MM.1S (cell line): ENCODE measurements around the gene FOXQ1.
A peak's percentile ranks its signal among the peaks of the same experiment; 100 is the strongest.

Experiments
- DNase-seq: peaks from one replicate; pipeline ENCODE4 v3.0.0-alpha.2; 2015
- H2AFZ ChIP-seq: fragments of 300-600 bp; sonication (generic); 2 replicates; pipeline ENCODE4 v1.6.0; 2016; ENCODE audit warnings: antibody characterized with exemption, low read length
- H3F3A ChIP-seq: fragments of 300-600 bp; sonication (generic); 2 replicates; pipeline ENCODE4 v1.6.1; 2016; ENCODE audit warnings: mild to moderate bottlenecking, antibody characterized with exemption, low read length, moderate library complexity, mixed read lengths; ENCODE audit not compliant: insufficient read depth
- H3K27ac ChIP-seq: fragments of 300-600 bp; sonication (generic); 2 replicates; pipeline ENCODE4 v1.5.1; 2016; ENCODE audit warnings: mild to moderate bottlenecking, low read length
- H3K27me3 ChIP-seq: fragments of 300-600 bp; sonication (generic); replicated peaks from 2 replicates; pipeline ENCODE4 v1.6.0; 2016; ENCODE audit warnings: low read length; ENCODE audit not compliant: insufficient read depth
- H3K36me3 ChIP-seq: fragments of 300-600 bp; sonication (generic); replicated peaks from 2 replicates; pipeline ENCODE4 v1.6.1; 2016; ENCODE audit warnings: mild to moderate bottlenecking, low read length, mixed read lengths; ENCODE audit not compliant: insufficient read depth
- H3K4me1 ChIP-seq: fragments of 300-600 bp; sonication (generic); 2 replicates; pipeline ENCODE4 v1.6.1; 2016; ENCODE audit warnings: low read length, mixed read lengths
- H3K4me2 ChIP-seq: fragments of 300-600 bp; sonication (generic); 2 replicates; pipeline ENCODE4 v1.6.0; 2016; ENCODE audit warnings: low read depth, low read length
- H3K4me3 ChIP-seq: fragments of 300-600 bp; sonication (generic); 2 replicates; pipeline ENCODE4 v1.5.1; 2016; ENCODE audit warnings: low read length, mixed read lengths
- H3K79me2 ChIP-seq: fragments of 300-600 bp; sonication (generic); 2 replicates; pipeline ENCODE4 v1.6.1; 2016; ENCODE audit warnings: mixed run types, low read length, mixed read lengths
- H3K9ac ChIP-seq: fragments of 300-600 bp; sonication (generic); 2 replicates; pipeline ENCODE4 v1.6.1; 2016; ENCODE audit warnings: low read length, mixed read lengths
- H3K9me2 ChIP-seq: fragments of 300-600 bp; sonication (generic); replicated peaks from 2 replicates; pipeline ENCODE4 v1.6.1; 2016; ENCODE audit warnings: mild to moderate bottlenecking, low read length, mixed read lengths; ENCODE audit not compliant: insufficient read depth
- H3K9me3 ChIP-seq: fragments of 300-600 bp; sonication (generic); replicated peaks from 2 replicates; pipeline ENCODE4 v1.6.1; 2016; ENCODE audit warnings: mild to moderate bottlenecking, low read length, mixed read lengths; ENCODE audit not compliant: insufficient read depth
- H4K20me1 ChIP-seq: fragments of 300-600 bp; sonication (generic); 2 replicates; pipeline ENCODE4 v1.6.1; 2016; ENCODE audit warnings: mild to moderate bottlenecking, low read length, moderate library complexity, mixed read lengths; ENCODE audit not compliant: insufficient read depth
- EZH2 ChIP-seq: fragments of 300-600 bp; sonication (generic); optimal IDR thresholded peaks from 2 replicates; pipeline ENCODE3; 2017; ENCODE audit warnings: low read depth, mild to moderate bottlenecking, antibody characterized with exemption, low read length, mixed read lengths
- EZH2phosphoT487 ChIP-seq: fragments of 300-600 bp; sonication (generic); IDR thresholded peaks from 2 replicates; pipeline ENCODE4 v1.6.1; 2018; ENCODE audit warnings: antibody characterized with exemption, low read length
- TF ChIP-seq, protein P1 (sequence below): fragments of 300-600 bp; sonication (generic); IDR thresholded peaks from 2 replicates; pipeline ENCODE4 v1.5.1; 2016; ENCODE audit warnings: antibody characterized with exemption, low read length, mixed read lengths

Gene FOXQ1

DNA sequence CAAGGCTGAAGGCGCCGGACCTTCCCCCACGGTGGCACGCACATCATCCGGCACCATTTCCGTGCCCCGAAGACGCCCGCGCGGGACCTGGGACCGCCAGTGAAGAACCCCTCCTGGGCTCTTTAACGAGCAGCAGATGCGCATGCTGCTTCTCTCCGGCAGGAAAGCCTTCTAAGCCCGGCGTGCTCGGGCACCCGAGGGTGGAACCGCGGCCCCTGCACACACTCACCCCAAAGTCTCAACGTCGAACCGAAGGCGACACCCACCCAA is 240 bp downstream of the FOXQ1 start:
- Histone ChIP-seq H3F3A (no peaks in the 10 kb centered on the region; the same call in 1 of the 2 replicates), H3K9me2 (no peaks in the 10 kb centered on the region), H3K27me3 (peaks cover 36% of the 10 kb centered on the region), H3K4me2 (peak overlapping the region; percentile 92), H3K4me3 (peak overlapping the region; percentile 65), H3K79me2 (no peaks in the 10 kb centered on the region), H3K36me3 (no peaks in the 10 kb centered on the region), H2AFZ (peak overlapping the region; percentile 61; the same call in 1 of the 2 replicates), H3K9me3 (no peaks in the 10 kb centered on the region), H4K20me1 (no peaks in the 10 kb centered on the region), H3K9ac (peak overlapping the region; percentile 10; the same call in 1 of the 2 replicates), H3K27ac (no peak overlapping the region), H3K4me1 (no peaks in the 10 kb centered on the region)
- TF ChIP-seq EZH2 (no peak), EZH2phosphoT487 (no peak)
- no peak for DNase-seq

DNA sequence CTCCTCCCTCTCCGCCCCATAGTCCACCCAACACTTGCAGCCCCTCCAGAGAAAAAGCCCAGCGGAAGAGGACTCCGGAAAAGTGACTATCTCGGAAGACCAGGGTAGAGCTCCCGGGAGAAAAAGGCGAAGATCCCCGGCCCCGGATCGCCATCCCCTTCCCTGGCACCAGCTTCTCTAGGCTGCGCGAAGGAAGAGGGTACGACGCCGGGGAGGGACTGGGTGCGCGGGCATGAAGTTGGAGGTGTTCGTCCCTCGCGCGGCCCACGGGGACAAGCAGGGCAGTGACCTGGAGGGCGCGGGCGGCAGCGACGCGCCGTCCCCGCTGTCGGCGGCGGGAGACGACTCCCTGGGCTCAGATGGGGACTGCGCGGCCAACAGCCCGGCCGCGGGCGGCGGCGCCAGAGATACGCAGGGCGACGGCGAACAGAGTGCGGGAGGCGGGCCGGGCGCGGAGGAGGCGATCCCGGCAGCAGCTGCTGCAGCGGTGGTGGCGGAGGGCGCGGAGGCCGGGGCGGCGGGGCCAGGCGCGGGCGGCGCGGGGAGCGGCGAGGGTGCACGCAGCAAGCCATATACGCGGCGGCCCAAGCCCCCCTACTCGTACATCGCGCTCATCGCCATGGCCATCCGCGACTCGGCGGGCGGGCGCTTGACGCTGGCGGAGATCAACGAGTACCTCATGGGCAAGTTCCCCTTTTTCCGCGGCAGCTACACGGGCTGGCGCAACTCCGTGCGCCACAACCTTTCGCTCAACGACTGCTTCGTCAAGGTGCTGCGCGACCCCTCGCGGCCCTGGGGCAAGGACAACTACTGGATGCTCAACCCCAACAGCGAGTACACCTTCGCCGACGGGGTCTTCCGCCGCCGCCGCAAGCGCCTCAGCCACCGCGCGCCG is 822 bp downstream of the FOXQ1 start:
- Histone ChIP-seq H3K27me3 (peaks cover 36% of the 10 kb centered on the region), H4K20me1 (no peaks in the 10 kb centered on the region), H3K4me1 (no peaks in the 10 kb centered on the region), H3F3A (no peaks in the 10 kb centered on the region; the same call in 1 of the 2 replicates), H3K36me3 (no peaks in the 10 kb centered on the region), H3K9me3 (no peaks in the 10 kb centered on the region), H3K27ac (no peak overlapping the region), H3K79me2 (no peaks in the 10 kb centered on the region), H3K4me2 (peak overlapping the region; percentile 92), H3K9ac (no peak overlapping the region), H3K9me2 (no peaks in the 10 kb centered on the region), H3K4me3 (peak overlapping the region; percentile 65), H2AFZ (0 out of 2 replicates have a peak overlapping the region, but pooled peaks have one; percentile 61)
- TF ChIP-seq, protein P1, sequence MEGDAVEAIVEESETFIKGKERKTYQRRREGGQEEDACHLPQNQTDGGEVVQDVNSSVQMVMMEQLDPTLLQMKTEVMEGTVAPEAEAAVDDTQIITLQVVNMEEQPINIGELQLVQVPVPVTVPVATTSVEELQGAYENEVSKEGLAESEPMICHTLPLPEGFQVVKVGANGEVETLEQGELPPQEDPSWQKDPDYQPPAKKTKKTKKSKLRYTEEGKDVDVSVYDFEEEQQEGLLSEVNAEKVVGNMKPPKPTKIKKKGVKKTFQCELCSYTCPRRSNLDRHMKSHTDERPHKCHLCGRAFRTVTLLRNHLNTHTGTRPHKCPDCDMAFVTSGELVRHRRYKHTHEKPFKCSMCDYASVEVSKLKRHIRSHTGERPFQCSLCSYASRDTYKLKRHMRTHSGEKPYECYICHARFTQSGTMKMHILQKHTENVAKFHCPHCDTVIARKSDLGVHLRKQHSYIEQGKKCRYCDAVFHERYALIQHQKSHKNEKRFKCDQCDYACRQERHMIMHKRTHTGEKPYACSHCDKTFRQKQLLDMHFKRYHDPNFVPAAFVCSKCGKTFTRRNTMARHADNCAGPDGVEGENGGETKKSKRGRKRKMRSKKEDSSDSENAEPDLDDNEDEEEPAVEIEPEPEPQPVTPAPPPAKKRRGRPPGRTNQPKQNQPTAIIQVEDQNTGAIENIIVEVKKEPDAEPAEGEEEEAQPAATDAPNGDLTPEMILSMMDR = no peak
- TF ChIP-seq EZH2 (no peak), EZH2phosphoT487 (no peak)
- no peak for DNase-seq

DNA sequence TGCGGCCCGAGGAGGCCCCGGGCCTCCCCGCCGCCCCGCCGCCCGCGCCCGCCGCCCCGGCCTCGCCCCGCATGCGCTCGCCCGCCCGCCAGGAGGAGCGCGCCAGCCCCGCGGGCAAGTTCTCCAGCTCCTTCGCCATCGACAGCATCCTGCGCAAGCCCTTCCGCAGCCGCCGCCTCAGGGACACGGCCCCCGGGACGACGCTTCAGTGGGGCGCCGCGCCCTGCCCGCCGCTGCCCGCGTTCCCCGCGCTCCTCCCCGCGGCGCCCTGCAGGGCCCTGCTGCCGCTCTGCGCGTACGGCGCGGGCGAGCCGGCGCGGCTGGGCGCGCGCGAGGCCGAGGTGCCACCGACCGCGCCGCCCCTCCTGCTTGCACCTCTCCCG is 1.5 kb downstream of the FOXQ1 start:
- no peaks in the 10 kb centered on the region for H3K79me2 ChIP-seq
- DNase-seq = no peak
- TF ChIP-seq, protein P1 = no peak
- peaks cover 36% of the 10 kb centered on the region for H3K27me3 ChIP-seq
- no peak overlapping the region for H3K4me2 ChIP-seq
- no peaks in the 10 kb centered on the region for H3K4me1 ChIP-seq
- no peaks in the 10 kb centered on the region for H3K9me2 ChIP-seq
- H3K36me3 ChIP-seq = no peaks in the 10 kb centered on the region
- H2AFZ ChIP-seq = no peak overlapping the region
- no peak overlapping the region for H3K27ac ChIP-seq
- no peaks in the 10 kb centered on the region for H3K9me3 ChIP-seq
- H3F3A ChIP-seq = no peaks in the 10 kb centered on the region; the same call in 1 of the 2 replicates
- H3K9ac ChIP-seq = no peak overlapping the region
- no peaks in the 10 kb centered on the region for H4K20me1 ChIP-seq
- H3K4me3 ChIP-seq = no peak overlapping the region
